DND-41 (cell line): ENCODE measurements around the gene ISCA1.

Source experiments
- CTCF ChIP-seq: IDR thresholded peaks from 2 replicates; pipeline ENCODE4 v1.5.1; 2012; ENCODE audit warnings: borderline replicate concordance, low read length, moderate library complexity, mild to moderate bottlenecking; ENCODE audit not compliant: poor library complexity, severe bottlenecking; ENCODE audit errors: extremely low read depth
- EZH2 ChIP-seq: IDR thresholded peaks from 3 replicates; pipeline ENCODE4 v1.6.1; 2012; ENCODE audit warnings: borderline replicate concordance, low read depth, mild to moderate bottlenecking, moderate library complexity, low read length, inconsistent platforms; ENCODE audit not compliant: severe bottlenecking

DNA sequence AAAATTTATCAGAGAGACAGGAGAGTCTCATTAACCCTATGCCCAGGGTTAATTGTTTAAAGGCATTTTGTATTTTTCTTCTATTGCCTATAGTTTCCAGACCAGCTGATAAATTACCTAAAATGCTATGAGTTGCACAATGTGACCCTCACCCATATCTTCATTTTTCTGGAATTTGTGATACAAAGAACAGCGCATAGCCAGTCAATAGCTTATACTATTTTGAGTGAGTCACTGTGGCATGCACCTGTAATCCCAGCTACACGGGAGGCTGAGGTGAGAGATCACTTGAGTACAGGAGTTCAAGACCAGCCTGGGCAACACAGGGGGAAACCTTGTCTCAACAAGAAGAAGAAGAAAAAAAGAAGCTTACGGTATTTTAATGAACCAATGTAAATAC, 25.7 kb downstream of the ISCA1 start:
- no peak for TF ChIP-seq CTCF
- TF ChIP-seq EZH2, result no peak
